GM12878 (cell line): Measurements from ENCODE around the gene PYGO2. TPM values are rescaled to one million over a fixed set of nuclear protein-coding genes. Genes with fewer than 3 reads are reported as not detected.
A peak's percentile ranks its signal among the peaks of the same experiment; 100 is the strongest.

Experiments
- ATAC-seq: fragments of 200-7000 bp; cut with Tn5 transposase; 3 replicates; pipeline ENCODE4 v1.9.1; 2020; ENCODE audit warnings: mild to moderate bottlenecking, moderate library complexity
- BruUV-seq: library from RNA; stranded (reverse); fragments of 400-500 nt; replicated peaks from 2 replicates; lab custom pipeline; 2021; lab: Mats Ljungman, UMichigan
- CTCF ChIA-PET: fragments of 300-600 bp; sonication (Branson Sonifier 250); formaldehyde crosslinking; extraction: SDS; loops from one replicate; lab custom pipeline; 2021; ENCODE audit warnings: inconsistent platforms; lab: Yijun Ruan, JAX
- POLR2A ChIA-PET: fragments of 350-600 bp; formaldehyde crosslinking; extraction: SDS; loops from one replicate; lab custom pipeline; 2021; ENCODE audit warnings: inconsistent platforms; lab: Charles Lee
- RAD21 ChIA-PET: fragments of 300-600 bp; sonication (Branson Sonifier 250); formaldehyde crosslinking; loops from one replicate; lab custom pipeline; 2023; ENCODE audit warnings: antibody characterized with exemption; ENCODE audit not compliant: unreplicated experiment; lab: Charles Lee
- SMC1A ChIA-PET: fragments of 300-600 bp; sonication (Branson Sonifier 250); formaldehyde crosslinking; loops from one replicate; lab custom pipeline; 2023; ENCODE audit not compliant: unreplicated experiment, uncharacterized antibody; lab: Charles Lee
- DNase-seq: peaks from one replicate; pipeline ENCODE4 v3.0.0-alpha.2; 2011; ENCODE audit warnings: low read depth, low spot score
- FAIRE-seq: peaks from 3 replicates; lab custom pipeline; 2011; peaks lifted over from hg19 to GRCh38; lab: Jason Lieb, UNC
- H2AFZ ChIP-seq: 2 replicates; pipeline ENCODE4 v1.6.0; 2011; ENCODE audit warnings: low read depth, low read length, control low read depth; ENCODE audit not compliant: control insufficient read depth
- H3K27ac ChIP-seq: 2 replicates; pipeline ENCODE4 v1.5.1; 2011; ENCODE audit warnings: control low read depth; ENCODE audit not compliant: control insufficient read depth, insufficient read depth
- H3K27me3 ChIP-seq, 2 experiments: replicated peaks in 1 of 2; 2 replicates each; pipeline versions ENCODE4 v1.6.0 to v1.6.1; 2011; ENCODE audit warnings: low read length in 1 of 2; ENCODE audit not compliant: control insufficient read depth in 2 of 2, insufficient read depth in 2 of 2
- H3K36me3 ChIP-seq, 2 experiments: 2 replicates each; pipeline ENCODE4 v1.5.1; 2011; ENCODE audit warnings: low read length in 1 of 2; ENCODE audit not compliant: control insufficient read depth in 2 of 2, insufficient read depth in 2 of 2
- H3K4me1 ChIP-seq: 2 replicates; pipeline ENCODE4 v1.6.1; 2011; ENCODE audit warnings: mild to moderate bottlenecking, low read length, moderate library complexity, mixed read lengths; ENCODE audit not compliant: control insufficient read depth, insufficient read depth
- H3K4me2 ChIP-seq: 2 replicates; pipeline ENCODE4 v1.6.0; 2011; ENCODE audit warnings: control low read depth; ENCODE audit not compliant: control insufficient read depth, insufficient read depth
- H3K4me3 ChIP-seq: fragments of 200-600 bp; sonication (generic); 2 replicates; pipeline ENCODE4 v1.5.1; 2016
- H3K79me2 ChIP-seq: 2 replicates; pipeline ENCODE4 v1.6.0; 2011; ENCODE audit warnings: low read length; ENCODE audit not compliant: control insufficient read depth, insufficient read depth
- H3K9ac ChIP-seq: 2 replicates; pipeline ENCODE4 v1.8.0; 2011; ENCODE audit warnings: low read length, control low read depth, mixed read lengths; ENCODE audit not compliant: control insufficient read depth, insufficient read depth
- H3K9me3 ChIP-seq: replicated peaks from 3 replicates; pipeline ENCODE4 v1.5.1; 2011; ENCODE audit warnings: mild to moderate bottlenecking, low read length; ENCODE audit not compliant: control insufficient read depth, insufficient read depth
- H4K20me1 ChIP-seq: 2 replicates; pipeline ENCODE4 v1.6.0; 2011; ENCODE audit not compliant: control insufficient read depth, insufficient read depth
- ATF7 ChIP-seq: fragments of 450-650 bp; IDR thresholded peaks from 2 replicates; pipeline ENCODE4 v1.6.1; 2016; ENCODE audit warnings: low read depth, mild to moderate bottlenecking
- BHLHE40 ChIP-seq, 2 experiments: fragments of 450-650 bp in 1 of 2; IDR thresholded peaks; 2 replicates each; pipeline ENCODE4 v1.6.1; 2011 to 2017; ENCODE audit warnings: low read depth in 2 of 2, borderline replicate concordance in 1 of 2, improper control_type of control experiment in 1 of 2, low read length in 1 of 2, mild to moderate bottlenecking in 1 of 2
- EED ChIP-seq: sonication (generic); IDR thresholded peaks from 2 replicates; pipeline ENCODE4 v1.6.1; 2016; ENCODE audit warnings: antibody characterized with exemption, low read depth
- IKZF1 ChIP-seq: fragments of 450-650 bp; conservative IDR thresholded peaks from 2 replicates; pipeline ENCODE4 v1.6.1; 2017; ENCODE audit warnings: antibody characterized with exemption, mild to moderate bottlenecking
- JUND ChIP-seq: IDR thresholded peaks from 2 replicates; pipeline ENCODE4 v1.6.1; 2012; ENCODE audit warnings: low read depth, mild to moderate bottlenecking, low read length, improper control_type of control experiment, moderate library complexity
- KAT2A ChIP-seq: conservative IDR thresholded peaks from 2 replicates; pipeline ENCODE4 v1.6.1; 2011; ENCODE audit warnings: low read depth, low read length; ENCODE audit not compliant: control insufficient read depth
- POLR2A ChIP-seq: IDR thresholded peaks from 2 replicates; pipeline ENCODE4 v1.6.1; 2011; ENCODE audit warnings: low read depth, mild to moderate bottlenecking, low read length
- SREBF1 ChIP-seq: IDR thresholded peaks from 2 replicates; pipeline ENCODE4 v1.6.1; 2012; ENCODE audit warnings: mild to moderate bottlenecking, low read length
- TAF1 ChIP-seq: IDR thresholded peaks from 2 replicates; pipeline ENCODE4 v1.6.1; 2011; ENCODE audit warnings: mild to moderate bottlenecking, low read depth, low read length, borderline replicate concordance
- WGBS: methylation state at CpG from one replicate; pipeline ENCODE4 v1.1.6; 2016; ENCODE audit warnings: low lambda C conversion rate; ENCODE audit not compliant: insufficient replicate concordance, insufficient coverage; ENCODE audit errors: missing lambda C conversion rate; 5-methylcytosine and 5-hydroxymethylcytosine counted together
- in situ Hi-C: fragments of 300-500 bp; cut with MboI; formaldehyde crosslinking; loops from 9 replicates; pipeline ENCODE4 v1.14.3; 2018; ENCODE audit warnings: mixed read lengths
- intact Hi-C: fragments of 100-400 bp; cut with micrococcal nuclease; formaldehyde crosslinking; loops from one replicate; pipeline ENCODE4 v1.14.2; 2022; ENCODE audit not compliant: unreplicated experiment
- polyA plus RNA-seq, 11 experiments: library from polyadenylated mRNA; depleted of rRNA in 4 of 11; unstranded in 6 of 11; stranded (reverse) in 5 of 11; fragments of >200 nt; fragmentation: Nextera tagmentation in 4 of 11; fragmentation: Illumina TruSeq in 1 of 11; extraction: Ambion mirVana in 4 of 11; extraction: Trizol in 1 of 11; gene quantifications; 1 replicate in 1 of 11; 2 replicates in 10 of 11; pipeline versions ENCODE4 v1.2.1 to v1.2.3, GENCODE V29; 2011 to 2016; ENCODE audit warnings: inconsistent platforms in 2 of 11, missing spikeins in 2 of 11, low read depth in 1 of 11
- total RNA-seq, 4 experiments: library from RNA; depleted of rRNA in 3 of 4; stranded (reverse); fragments of >200 nt in 3 of 4; fragmentation: Illumina TruSeq in 1 of 4; extraction: Trizol in 1 of 4; gene quantifications; 2 replicates each; pipeline versions ENCODE4 v1.2.1 to v1.2.3, GENCODE V29; 2013 to 2021
- TF ChIP-seq, protein P1 (sequence below): fragments of 150-350 bp; IDR thresholded peaks from 2 replicates; pipeline ENCODE4 v1.6.1; 2016; ENCODE audit warnings: low read depth, low read length
- TF ChIP-seq, protein P2 (sequence below): IDR thresholded peaks from 2 replicates; pipeline ENCODE4 v1.6.1; 2012; ENCODE audit warnings: improper control_type of control experiment, low read depth, low read length; ENCODE audit not compliant: insufficient replicate concordance

The PYGO2 gene
- total and polyA plus RNA-seq, 10 of the 15 experiments (the other 5 are each of a cell fraction or from before 2014, with no cell fraction given), result 8.1 to 33.8 (median 23.5) TPM

DNA sequence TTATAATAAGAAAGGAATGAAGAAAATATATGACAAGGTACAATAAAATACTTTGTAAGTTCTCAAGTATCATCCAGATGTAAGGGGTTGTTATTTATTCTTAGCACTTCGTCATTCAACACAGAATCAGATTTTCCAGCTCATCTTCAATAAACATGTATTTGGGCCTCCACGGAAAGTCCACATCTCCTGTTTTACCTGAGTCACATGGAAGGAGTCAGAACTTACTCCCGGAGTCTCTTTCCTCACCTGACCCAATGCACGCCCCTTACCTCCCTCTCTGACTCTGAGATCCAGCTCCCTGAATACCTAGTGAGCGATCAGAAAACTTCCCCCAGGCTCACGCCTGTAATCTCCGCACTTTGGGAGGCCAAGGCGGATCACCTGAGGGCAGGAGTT is 23.6 kb downstream of the PYGO2 start (continued):
- TF ChIP-seq, protein P1, sequence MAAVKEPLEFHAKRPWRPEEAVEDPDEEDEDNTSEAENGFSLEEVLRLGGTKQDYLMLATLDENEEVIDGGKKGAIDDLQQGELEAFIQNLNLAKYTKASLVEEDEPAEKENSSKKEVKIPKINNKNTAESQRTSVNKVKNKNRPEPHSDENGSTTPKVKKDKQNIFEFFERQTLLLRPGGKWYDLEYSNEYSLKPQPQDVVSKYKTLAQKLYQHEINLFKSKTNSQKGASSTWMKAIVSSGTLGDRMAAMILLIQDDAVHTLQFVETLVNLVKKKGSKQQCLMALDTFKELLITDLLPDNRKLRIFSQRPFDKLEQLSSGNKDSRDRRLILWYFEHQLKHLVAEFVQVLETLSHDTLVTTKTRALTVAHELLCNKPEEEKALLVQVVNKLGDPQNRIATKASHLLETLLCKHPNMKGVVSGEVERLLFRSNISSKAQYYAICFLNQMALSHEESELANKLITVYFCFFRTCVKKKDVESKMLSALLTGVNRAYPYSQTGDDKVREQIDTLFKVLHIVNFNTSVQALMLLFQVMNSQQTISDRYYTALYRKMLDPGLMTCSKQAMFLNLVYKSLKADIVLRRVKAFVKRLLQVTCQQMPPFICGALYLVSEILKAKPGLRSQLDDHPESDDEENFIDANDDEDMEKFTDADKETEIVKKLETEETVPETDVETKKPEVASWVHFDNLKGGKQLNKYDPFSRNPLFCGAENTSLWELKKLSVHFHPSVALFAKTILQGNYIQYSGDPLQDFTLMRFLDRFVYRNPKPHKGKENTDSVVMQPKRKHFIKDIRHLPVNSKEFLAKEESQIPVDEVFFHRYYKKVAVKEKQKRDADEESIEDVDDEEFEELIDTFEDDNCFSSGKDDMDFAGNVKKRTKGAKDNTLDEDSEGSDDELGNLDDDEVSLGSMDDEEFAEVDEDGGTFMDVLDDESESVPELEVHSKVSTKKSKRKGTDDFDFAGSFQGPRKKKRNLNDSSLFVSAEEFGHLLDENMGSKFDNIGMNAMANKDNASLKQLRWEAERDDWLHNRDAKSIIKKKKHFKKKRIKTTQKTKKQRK, result no peak

DNA sequence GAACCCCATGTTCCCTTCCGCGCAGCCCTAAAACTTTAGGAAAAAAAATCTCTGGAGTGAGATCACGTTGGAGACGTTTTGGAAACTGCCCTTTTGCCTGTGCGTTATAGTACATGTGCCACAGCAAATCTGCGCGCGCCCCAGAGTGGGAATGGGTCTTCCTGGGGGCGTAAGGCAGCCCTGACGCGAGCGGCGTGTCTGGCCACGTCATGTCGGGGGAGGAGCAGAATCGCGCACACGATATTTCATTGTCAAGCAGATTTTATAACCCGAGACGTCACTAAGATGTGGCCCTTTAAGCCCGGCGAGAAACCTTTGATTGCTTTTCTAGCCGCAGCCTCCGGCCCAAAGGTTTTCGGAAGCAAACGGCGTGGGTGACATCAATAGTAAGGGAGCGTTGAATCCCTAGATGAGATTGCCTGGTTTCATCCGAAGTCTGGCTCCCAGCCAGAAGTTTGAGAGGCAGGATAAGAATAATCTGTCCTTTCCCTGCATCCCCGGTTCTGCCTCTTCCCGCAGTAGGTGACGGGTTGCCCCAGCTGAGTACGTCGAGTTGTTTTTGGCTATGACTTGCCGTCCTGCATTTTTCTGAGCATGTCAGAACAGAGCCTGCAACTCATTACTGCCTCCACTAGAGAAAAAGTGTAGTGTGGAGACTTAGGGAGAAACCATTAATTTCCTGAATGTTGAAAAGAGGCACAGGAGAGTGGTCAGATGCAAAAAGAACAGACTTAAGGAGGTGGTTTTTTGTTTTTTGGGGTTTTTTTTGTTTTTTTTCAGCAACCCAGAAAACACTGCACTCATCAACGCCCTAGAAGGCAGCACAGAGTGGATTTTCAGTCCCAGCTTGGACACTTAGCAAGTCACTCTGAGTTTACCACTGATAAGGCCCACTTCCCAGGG is 24.2 kb downstream of the PYGO2 start:
- CTCF ChIA-PET, result interaction anchor here (1.2 to 3.5 kb wide), 14 partner anchors 17 to 377 kb away, joined by 3 to 20 read pairs (median 8); partner anchors contain the start of genes ADAM15, PBXIP1, PYGO2 and SHC1
- TF ChIP-seq BHLHE40 (IDR thresholded peaks at IDR 0.05; ENCODE audit: borderline replicate concordance in 1 of 2, low read depth in 2 of 2, low read length in 1 of 2) (peak; percentile 96 to 97), POLR2A (0 out of 2 replicates have a peak, but pooled peaks have one; percentile 28), EED (peak; percentile 45; the same call in 1 of the 2 replicates), KAT2A (no peak), TAF1 (peak; percentile 47; the same call in 1 of the 2 replicates), ATF7 (peak; percentile 100), IKZF1 (peak; percentile 81), SREBF1 (peak; percentile 98), JUND (peak; percentile 98)
- TF ChIP-seq, protein P2, sequence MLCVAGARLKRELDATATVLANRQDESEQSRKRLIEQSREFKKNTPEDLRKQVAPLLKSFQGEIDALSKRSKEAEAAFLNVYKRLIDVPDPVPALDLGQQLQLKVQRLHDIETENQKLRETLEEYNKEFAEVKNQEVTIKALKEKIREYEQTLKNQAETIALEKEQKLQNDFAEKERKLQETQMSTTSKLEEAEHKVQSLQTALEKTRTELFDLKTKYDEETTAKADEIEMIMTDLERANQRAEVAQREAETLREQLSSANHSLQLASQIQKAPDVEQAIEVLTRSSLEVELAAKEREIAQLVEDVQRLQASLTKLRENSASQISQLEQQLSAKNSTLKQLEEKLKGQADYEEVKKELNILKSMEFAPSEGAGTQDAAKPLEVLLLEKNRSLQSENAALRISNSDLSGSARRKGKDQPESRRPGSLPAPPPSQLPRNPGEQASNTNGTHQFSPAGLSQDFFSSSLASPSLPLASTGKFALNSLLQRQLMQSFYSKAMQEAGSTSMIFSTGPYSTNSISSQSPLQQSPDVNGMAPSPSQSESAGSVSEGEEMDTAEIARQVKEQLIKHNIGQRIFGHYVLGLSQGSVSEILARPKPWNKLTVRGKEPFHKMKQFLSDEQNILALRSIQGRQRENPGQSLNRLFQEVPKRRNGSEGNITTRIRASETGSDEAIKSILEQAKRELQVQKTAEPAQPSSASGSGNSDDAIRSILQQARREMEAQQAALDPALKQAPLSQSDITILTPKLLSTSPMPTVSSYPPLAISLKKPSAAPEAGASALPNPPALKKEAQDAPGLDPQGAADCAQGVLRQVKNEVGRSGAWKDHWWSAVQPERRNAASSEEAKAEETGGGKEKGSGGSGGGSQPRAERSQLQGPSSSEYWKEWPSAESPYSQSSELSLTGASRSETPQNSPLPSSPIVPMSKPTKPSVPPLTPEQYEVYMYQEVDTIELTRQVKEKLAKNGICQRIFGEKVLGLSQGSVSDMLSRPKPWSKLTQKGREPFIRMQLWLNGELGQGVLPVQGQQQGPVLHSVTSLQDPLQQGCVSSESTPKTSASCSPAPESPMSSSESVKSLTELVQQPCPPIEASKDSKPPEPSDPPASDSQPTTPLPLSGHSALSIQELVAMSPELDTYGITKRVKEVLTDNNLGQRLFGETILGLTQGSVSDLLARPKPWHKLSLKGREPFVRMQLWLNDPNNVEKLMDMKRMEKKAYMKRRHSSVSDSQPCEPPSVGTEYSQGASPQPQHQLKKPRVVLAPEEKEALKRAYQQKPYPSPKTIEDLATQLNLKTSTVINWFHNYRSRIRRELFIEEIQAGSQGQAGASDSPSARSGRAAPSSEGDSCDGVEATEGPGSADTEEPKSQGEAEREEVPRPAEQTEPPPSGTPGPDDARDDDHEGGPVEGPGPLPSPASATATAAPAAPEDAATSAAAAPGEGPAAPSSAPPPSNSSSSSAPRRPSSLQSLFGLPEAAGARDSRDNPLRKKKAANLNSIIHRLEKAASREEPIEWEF, result peak; percentile 51

More for the DNA sequence above, 24.2 kb downstream of the PYGO2 start:
- FAIRE-seq (peak; percentile 75), ATAC-seq (peak; percentile 61), DNase-seq (peak; percentile 82)
- Histone ChIP-seq H2AFZ (peak overlapping the region; percentile 100), H3K9me3 (no peaks in the 10 kb centered on the region; the same call in 2 of the 3 replicates), H3K4me1 (peaks cover 45% of the 10 kb centered on the region), H3K4me3 (peak overlapping the region; percentile 87), H4K20me1 (no peaks in the 10 kb centered on the region), H3K4me2 (peak overlapping the region; percentile 97), H3K27ac (peak overlapping the region; percentile 100), H3K36me3 (no peaks in the 10 kb centered on the region), H3K9ac (peak overlapping the region; percentile 97), H3K79me2 (peaks cover 69% of the 10 kb centered on the region), H3K27me3 (no peaks in the 10 kb centered on the region)
- intact Hi-C loops (loop anchor here (2.0 kb wide), 2 partner anchors 23 to 63 kb away; partner anchors contain the start of gene PYGO2), in situ Hi-C loops (no loop called here)
- ChIA-PET RAD21 (interaction anchor here (0.7 to 2.6 kb wide), 12 partner anchors 8 to 378 kb away, joined by 3 to 12 read pairs (median 4); partner anchors contain the start of genes PBXIP1 and PYGO2), SMC1A (interaction anchor here (0.8 to 3.2 kb wide), 12 partner anchors 8 to 266 kb away, joined by 3 to 14 read pairs (median 4); partner anchors contain the start of genes FLAD1 and PBXIP1), POLR2A (interaction anchor here (0.6 to 2.9 kb wide), 25 partner anchors 8 to 470 kb away, joined by 3 to 19 read pairs (median 5); partner anchors contain the start of genes CKS1B, FLAD1, KCNN3 and PBXIP1)
- BruUV-seq, result TSS peak; percentile 97
- under 1% methylated on average over 36 of the region's 36 CpGs for WGBS
